ENCODE measurements around the gene ALPP.

- no peak for TF ChIP-seq CTCF (IDR thresholded peaks at IDR 0.05; ENCODE audit: low read depth, low read length, poor library complexity, severe bottlenecking)
- TF ChIP-seq EZH2phosphoT487 (IDR thresholded peaks at IDR 0.05; ENCODE audit: borderline replicate concordance, low read length): no peak
Observed at GRCh38 chr2:232396683-232397082, 18.1 kb downstream of the ALPP start.

Measured in DOHH2 (cell line).